ENCODE results near the gene E2F7.

DNA sequence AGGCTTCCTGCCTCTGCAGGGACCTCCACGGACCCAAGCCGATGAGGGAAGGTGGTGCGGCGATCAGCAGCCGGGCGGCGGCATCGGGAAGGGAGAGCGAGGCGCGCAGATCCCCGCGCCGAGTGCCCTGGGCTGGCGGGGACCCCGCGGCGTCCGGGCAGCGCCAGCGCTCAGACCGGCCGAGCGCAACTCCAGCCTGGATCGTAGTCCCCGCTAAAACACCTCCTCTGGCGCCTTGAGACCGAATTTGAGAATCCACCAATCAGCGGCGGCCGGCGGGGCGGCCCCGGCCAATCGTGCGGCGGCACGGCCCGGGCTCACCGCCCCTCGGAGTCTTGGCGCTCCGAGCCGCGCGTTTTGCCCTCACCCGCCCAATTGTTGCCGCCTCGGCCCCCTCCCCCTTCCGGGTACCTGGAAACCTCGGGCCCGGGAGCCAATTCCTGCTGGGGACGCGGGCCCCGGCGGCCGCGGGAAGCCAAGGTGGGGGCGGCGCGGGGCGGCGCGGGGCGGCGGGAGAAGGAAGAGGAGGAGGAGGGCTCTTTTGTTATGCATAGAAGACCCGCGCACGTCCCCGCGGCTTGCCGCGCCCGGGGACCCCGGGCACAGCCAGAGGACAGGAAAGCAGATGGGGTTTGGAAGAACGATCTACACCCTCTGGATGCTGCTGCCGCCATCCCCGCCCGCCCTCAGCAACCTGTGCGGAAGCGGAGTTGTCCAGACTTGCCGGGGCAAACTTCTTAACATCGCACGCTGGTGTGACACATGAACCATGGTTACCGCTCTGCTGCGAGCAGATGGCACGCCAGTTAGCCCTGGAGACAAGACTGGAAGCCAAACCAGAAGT, at the start of gene E2F7:
- TF ChIP-seq, protein P1, sequence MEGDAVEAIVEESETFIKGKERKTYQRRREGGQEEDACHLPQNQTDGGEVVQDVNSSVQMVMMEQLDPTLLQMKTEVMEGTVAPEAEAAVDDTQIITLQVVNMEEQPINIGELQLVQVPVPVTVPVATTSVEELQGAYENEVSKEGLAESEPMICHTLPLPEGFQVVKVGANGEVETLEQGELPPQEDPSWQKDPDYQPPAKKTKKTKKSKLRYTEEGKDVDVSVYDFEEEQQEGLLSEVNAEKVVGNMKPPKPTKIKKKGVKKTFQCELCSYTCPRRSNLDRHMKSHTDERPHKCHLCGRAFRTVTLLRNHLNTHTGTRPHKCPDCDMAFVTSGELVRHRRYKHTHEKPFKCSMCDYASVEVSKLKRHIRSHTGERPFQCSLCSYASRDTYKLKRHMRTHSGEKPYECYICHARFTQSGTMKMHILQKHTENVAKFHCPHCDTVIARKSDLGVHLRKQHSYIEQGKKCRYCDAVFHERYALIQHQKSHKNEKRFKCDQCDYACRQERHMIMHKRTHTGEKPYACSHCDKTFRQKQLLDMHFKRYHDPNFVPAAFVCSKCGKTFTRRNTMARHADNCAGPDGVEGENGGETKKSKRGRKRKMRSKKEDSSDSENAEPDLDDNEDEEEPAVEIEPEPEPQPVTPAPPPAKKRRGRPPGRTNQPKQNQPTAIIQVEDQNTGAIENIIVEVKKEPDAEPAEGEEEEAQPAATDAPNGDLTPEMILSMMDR (IDR thresholded peaks at IDR 0.05; ENCODE audit: low read depth, low read length, poor library complexity, severe bottlenecking) = no peak
- no peak for TF ChIP-seq EZH2phosphoT487 (IDR thresholded peaks at IDR 0.05; ENCODE audit: borderline replicate concordance, low read length)

Measured in DOHH2 (cell line).